Activated naive CD8-positive, alpha-beta T cell (primary cell): ENCODE results near the gene SIRPA.

Experiments
- H3K27ac Mint-ChIP-seq: one replicate; pipeline ENCODE4 v1.8.0; 2021; ENCODE audit warnings: mixed read lengths
- H3K27me3 Mint-ChIP-seq: one replicate; pipeline ENCODE4 v1.8.0; 2021; ENCODE audit warnings: mixed read lengths
- H3K36me3 Mint-ChIP-seq: one replicate; pipeline ENCODE4 v1.8.0; 2021; ENCODE audit warnings: mixed read lengths
- H3K4me1 Mint-ChIP-seq: one replicate; pipeline ENCODE4 v1.8.0; 2021; ENCODE audit warnings: low read depth, mixed read lengths
- H3K4me3 Mint-ChIP-seq: one replicate; pipeline ENCODE4 v1.8.0; 2021; ENCODE audit warnings: mild to moderate bottlenecking, mixed read lengths
- H3K9me3 Mint-ChIP-seq: one replicate; pipeline ENCODE4 v1.8.0; 2021; ENCODE audit warnings: low read depth, mixed read lengths

The SIRPA gene

GRCh38 chr20:1935696-1936366 is 40.6 kb downstream of the SIRPA start:
- Mint-ChIP-seq H3K36me3 (no peaks in the 10 kb centered on the region), H3K27me3 (peaks cover 1% of the 10 kb centered on the region)

GRCh38 chr20:1937316-1937976 is 42.2 kb downstream of the SIRPA start:
- H3K4me3 Mint-ChIP-seq = no peak overlapping the region
- H3K4me1 Mint-ChIP-seq = no peaks in the 10 kb centered on the region
- no peaks in the 10 kb centered on the region for H3K9me3 Mint-ChIP-seq
- H3K27me3 Mint-ChIP-seq = peaks cover 1% of the 10 kb centered on the region
- no peaks in the 10 kb centered on the region for H3K36me3 Mint-ChIP-seq
- no peak overlapping the region for H3K27ac Mint-ChIP-seq

More at GRCh38 chr20:1935696-1936366, 40.6 kb downstream of the SIRPA start:
- Mint-ChIP-seq H3K4me3 (no peak overlapping the region), H3K4me1 (no peaks in the 10 kb centered on the region), H3K27ac (no peak overlapping the region), H3K9me3 (no peaks in the 10 kb centered on the region)

GRCh38 chr20:1938464-1939269 is 43.5 kb downstream of the SIRPA start:
- Mint-ChIP-seq H3K4me3 (no peak overlapping the region), H3K36me3 (no peaks in the 10 kb centered on the region), H3K4me1 (no peaks in the 10 kb centered on the region), H3K9me3 (no peaks in the 10 kb centered on the region), H3K27me3 (peaks cover 4% of the 10 kb centered on the region), H3K27ac (no peak overlapping the region)

- H3K27ac Mint-ChIP-seq = no peak overlapping the region
- no peaks in the 10 kb centered on the region for H3K4me1 Mint-ChIP-seq
- no peaks in the 10 kb centered on the region for H3K9me3 Mint-ChIP-seq
- H3K27me3 Mint-ChIP-seq = peaks cover 7% of the 10 kb centered on the region
- H3K36me3 Mint-ChIP-seq = no peaks in the 10 kb centered on the region
- H3K4me3 Mint-ChIP-seq = no peak overlapping the region
Measured at GRCh38 chr20:1939270-1939595, 44.0 kb downstream of the SIRPA start.

- no peak overlapping the region for H3K27ac Mint-ChIP-seq
- H3K4me1 Mint-ChIP-seq = no peaks in the 10 kb centered on the region
- no peak overlapping the region for H3K4me3 Mint-ChIP-seq
- no peaks in the 10 kb centered on the region for H3K36me3 Mint-ChIP-seq
- H3K27me3 Mint-ChIP-seq = peaks cover 13% of the 10 kb centered on the region
- no peaks in the 10 kb centered on the region for H3K9me3 Mint-ChIP-seq
Measured at GRCh38 chr20:1940581-1940980, 45.4 kb downstream of the SIRPA start.

- H3K9me3 Mint-ChIP-seq = no peaks in the 10 kb centered on the region
- no peak overlapping the region for H3K27ac Mint-ChIP-seq
- no peak overlapping the region for H3K4me3 Mint-ChIP-seq
- no peaks in the 10 kb centered on the region for H3K36me3 Mint-ChIP-seq
- peaks cover 16% of the 10 kb centered on the region for H3K27me3 Mint-ChIP-seq
- H3K4me1 Mint-ChIP-seq = no peaks in the 10 kb centered on the region
Measured at GRCh38 chr20:1941226-1941625, 46.0 kb downstream of the SIRPA start.

- Mint-ChIP-seq H3K9me3 (no peaks in the 10 kb centered on the region), H3K4me1 (peaks cover 3% of the 10 kb centered on the region), H3K36me3 (no peaks in the 10 kb centered on the region), H3K4me3 (no peak overlapping the region), H3K27me3 (peaks cover 21% of the 10 kb centered on the region), H3K27ac (no peak overlapping the region)
Measured at GRCh38 chr20:1942061-1942460, 46.9 kb downstream of the SIRPA start.

- no peaks in the 10 kb centered on the region for H3K36me3 Mint-ChIP-seq
- no peaks in the 10 kb centered on the region for H3K9me3 Mint-ChIP-seq
- peaks cover 3% of the 10 kb centered on the region for H3K4me1 Mint-ChIP-seq
- H3K4me3 Mint-ChIP-seq = no peak overlapping the region
- H3K27ac Mint-ChIP-seq = no peak overlapping the region
- peaks cover 22% of the 10 kb centered on the region for H3K27me3 Mint-ChIP-seq
Measured at GRCh38 chr20:1942486-1943274, 47.5 kb downstream of the SIRPA start.

GRCh38 chr20:1943275-1944002 is 48.2 kb downstream of the SIRPA start:
- Mint-ChIP-seq H3K4me1 (peaks cover 3% of the 10 kb centered on the region), H3K9me3 (no peaks in the 10 kb centered on the region), H3K36me3 (no peaks in the 10 kb centered on the region), H3K4me3 (no peak overlapping the region), H3K27ac (no peak overlapping the region), H3K27me3 (peaks cover 27% of the 10 kb centered on the region)

GRCh38 chr20:1944345-1945091 is 49.3 kb downstream of the SIRPA start:
- Mint-ChIP-seq H3K27ac (no peak overlapping the region), H3K27me3 (peaks cover 29% of the 10 kb centered on the region), H3K9me3 (no peaks in the 10 kb centered on the region), H3K4me1 (peaks cover 3% of the 10 kb centered on the region), H3K4me3 (no peak overlapping the region), H3K36me3 (no peaks in the 10 kb centered on the region)

- H3K4me1 Mint-ChIP-seq = peaks cover 3% of the 10 kb centered on the region
- peaks cover 29% of the 10 kb centered on the region for H3K27me3 Mint-ChIP-seq
- H3K4me3 Mint-ChIP-seq = no peak overlapping the region
- H3K36me3 Mint-ChIP-seq = no peaks in the 10 kb centered on the region
- no peaks in the 10 kb centered on the region for H3K9me3 Mint-ChIP-seq
- H3K27ac Mint-ChIP-seq = no peak overlapping the region
Measured at GRCh38 chr20:1945134-1945618, 50.0 kb downstream of the SIRPA start.

GRCh38 chr20:1945660-1946059 is 50.5 kb downstream of the SIRPA start:
- Mint-ChIP-seq H3K4me1 (peaks cover 3% of the 10 kb centered on the region), H3K27me3 (peaks cover 29% of the 10 kb centered on the region), H3K9me3 (no peaks in the 10 kb centered on the region), H3K27ac (no peak overlapping the region), H3K4me3 (no peak overlapping the region), H3K36me3 (no peaks in the 10 kb centered on the region)

GRCh38 chr20:1946442-1946761 is 51.2 kb downstream of the SIRPA start:
- Mint-ChIP-seq H3K27me3 (peaks cover 29% of the 10 kb centered on the region), H3K4me3 (no peak overlapping the region), H3K36me3 (no peaks in the 10 kb centered on the region), H3K27ac (no peak overlapping the region), H3K4me1 (peaks cover 3% of the 10 kb centered on the region), H3K9me3 (no peaks in the 10 kb centered on the region)
